ENCODE data around the gene POU3F1. TPM values are rescaled to one million over a fixed set of nuclear protein-coding genes. Genes with fewer than 3 reads are reported as not detected.

POU3F1 gene
- total RNA-seq, 1 donor from 2014 or later: 2.8 TPM

DNA sequence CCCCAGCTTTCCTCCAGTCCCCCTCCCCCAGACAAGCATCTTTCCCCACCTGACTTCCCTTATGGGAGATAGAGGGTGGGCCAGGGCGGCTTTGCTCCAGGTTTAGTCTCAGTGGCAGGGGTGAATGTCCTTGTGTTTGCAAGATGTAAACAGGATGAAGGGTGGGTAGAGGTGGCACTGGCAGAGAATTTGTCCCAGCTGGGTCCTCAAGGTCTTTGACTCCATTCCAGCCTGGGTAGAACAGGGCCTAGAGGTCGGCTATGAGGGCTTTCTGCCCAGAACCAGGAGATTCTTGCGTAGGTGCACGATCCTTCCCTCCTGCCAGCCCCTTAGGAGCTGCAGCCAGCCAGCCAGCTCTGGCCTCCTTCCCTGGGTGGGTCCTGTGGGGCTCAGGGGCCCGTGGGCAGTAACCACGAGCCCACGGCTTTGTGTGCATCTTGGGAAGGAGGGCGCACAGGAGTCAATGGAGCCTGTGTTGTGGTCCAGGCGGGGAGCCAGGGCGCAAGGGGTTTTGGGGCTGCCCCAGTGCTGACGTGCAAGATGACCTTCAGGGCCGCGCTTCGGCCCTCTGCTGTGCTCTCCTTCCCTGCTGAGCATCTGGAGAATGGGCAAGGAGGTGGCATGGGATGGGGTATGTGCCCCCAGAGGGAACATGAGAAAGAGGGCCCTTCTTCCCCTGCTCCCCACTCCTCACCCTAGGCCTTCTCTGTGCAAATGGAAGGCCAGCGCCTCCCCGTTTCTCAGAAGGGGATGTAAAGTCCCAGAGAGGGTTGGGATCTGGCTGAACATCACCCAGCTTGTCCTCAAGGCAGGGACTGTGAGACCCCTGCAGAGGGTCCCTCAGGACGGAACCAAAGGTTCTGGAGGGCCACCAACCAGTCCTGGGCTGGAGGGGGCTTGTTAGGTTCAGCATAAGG is 15.7 kb downstream of the POU3F1 start:
- no peak overlapping the region for H3K4me3 Mint-ChIP-seq

GRCh38 chr1:38029685-38030511 is 16.7 kb downstream of the POU3F1 start:
- H3K9me3 Mint-ChIP-seq: no peaks in the 10 kb centered on the region
- TF ChIP-seq CTCF (conservative IDR thresholded peaks at IDR 0.05): no peak
- no peaks in the 10 kb centered on the region for H3K27me3 Mint-ChIP-seq
- no peak for DNase-seq (ENCODE audit: extremely low spot score, unreplicated experiment)
- peaks cover 23% of the 10 kb centered on the region for H3K4me1 Mint-ChIP-seq (ENCODE audit: unreplicated experiment)
- peak overlapping the region; percentile 39 for H3K4me3 Mint-ChIP-seq
- H3K27ac Mint-ChIP-seq: no peak overlapping the region
- H3K36me3 Mint-ChIP-seq: peaks cover 1% of the 10 kb centered on the region

More for the DNA sequence above, 15.7 kb downstream of the POU3F1 start:
- Mint-ChIP-seq H3K36me3 (no peaks in the 10 kb centered on the region), H3K27ac (no peak overlapping the region), H3K27me3 (no peaks in the 10 kb centered on the region), H3K9me3 (no peaks in the 10 kb centered on the region), H3K4me1 (ENCODE audit: unreplicated experiment) (peaks cover 23% of the 10 kb centered on the region)
- no peak for DNase-seq (ENCODE audit: extremely low spot score, unreplicated experiment)
- no peak for TF ChIP-seq CTCF (conservative IDR thresholded peaks at IDR 0.05)

GRCh38 chr1:38029081-38029681 is 17.4 kb downstream of the POU3F1 start:
- H3K27me3 Mint-ChIP-seq: no peaks in the 10 kb centered on the region
- H3K9me3 Mint-ChIP-seq: no peaks in the 10 kb centered on the region
- peaks cover 23% of the 10 kb centered on the region for H3K4me1 Mint-ChIP-seq (ENCODE audit: unreplicated experiment)
- H3K4me3 Mint-ChIP-seq: no peak overlapping the region
- DNase-seq (ENCODE audit: extremely low spot score, unreplicated experiment): no peak
- peaks cover 3% of the 10 kb centered on the region for H3K36me3 Mint-ChIP-seq
- TF ChIP-seq CTCF (conservative IDR thresholded peaks at IDR 0.05): no peak
- no peak overlapping the region for H3K27ac Mint-ChIP-seq

- peaks cover 3% of the 10 kb centered on the region for H3K36me3 Mint-ChIP-seq
- H3K4me3 Mint-ChIP-seq: no peak overlapping the region
- DNase-seq (ENCODE audit: extremely low spot score, unreplicated experiment): no peak
- no peak for TF ChIP-seq CTCF (conservative IDR thresholded peaks at IDR 0.05)
- H3K9me3 Mint-ChIP-seq: no peaks in the 10 kb centered on the region
- no peaks in the 10 kb centered on the region for H3K27me3 Mint-ChIP-seq
- peaks cover 23% of the 10 kb centered on the region for H3K4me1 Mint-ChIP-seq (ENCODE audit: unreplicated experiment)
- no peak overlapping the region for H3K27ac Mint-ChIP-seq
These were observed 17.9 kb downstream of the POU3F1 start for GRCh38 chr1:38028671-38029070.

GRCh38 chr1:38028105-38028591 is 18.4 kb downstream of the POU3F1 start:
- H3K4me3 Mint-ChIP-seq: no peak overlapping the region
- peaks cover 3% of the 10 kb centered on the region for H3K36me3 Mint-ChIP-seq
- no peak for TF ChIP-seq CTCF (conservative IDR thresholded peaks at IDR 0.05)
- H3K9me3 Mint-ChIP-seq: no peaks in the 10 kb centered on the region
- no peaks in the 10 kb centered on the region for H3K27me3 Mint-ChIP-seq
- peaks cover 23% of the 10 kb centered on the region for H3K4me1 Mint-ChIP-seq (ENCODE audit: unreplicated experiment)
- H3K27ac Mint-ChIP-seq: peak overlapping the region; percentile 59
- DNase-seq (ENCODE audit: extremely low spot score, unreplicated experiment): no peak

Data from type B pancreatic cell (in vitro differentiated cells).